HG03565 (cell line): ENCODE data around the gene ZGLP1.
A peak's percentile ranks its signal among the peaks of the same experiment; 100 is the strongest.

ENCODE experiments used
- ATAC-seq: cut with Tn5 transposase; IDR thresholded peaks from one replicate; pipeline ENCODE4 v1.9.1; 2021; ENCODE audit warnings: mild to moderate bottlenecking, moderate library complexity; ENCODE audit not compliant: unreplicated experiment

The ZGLP1 gene

DNA sequence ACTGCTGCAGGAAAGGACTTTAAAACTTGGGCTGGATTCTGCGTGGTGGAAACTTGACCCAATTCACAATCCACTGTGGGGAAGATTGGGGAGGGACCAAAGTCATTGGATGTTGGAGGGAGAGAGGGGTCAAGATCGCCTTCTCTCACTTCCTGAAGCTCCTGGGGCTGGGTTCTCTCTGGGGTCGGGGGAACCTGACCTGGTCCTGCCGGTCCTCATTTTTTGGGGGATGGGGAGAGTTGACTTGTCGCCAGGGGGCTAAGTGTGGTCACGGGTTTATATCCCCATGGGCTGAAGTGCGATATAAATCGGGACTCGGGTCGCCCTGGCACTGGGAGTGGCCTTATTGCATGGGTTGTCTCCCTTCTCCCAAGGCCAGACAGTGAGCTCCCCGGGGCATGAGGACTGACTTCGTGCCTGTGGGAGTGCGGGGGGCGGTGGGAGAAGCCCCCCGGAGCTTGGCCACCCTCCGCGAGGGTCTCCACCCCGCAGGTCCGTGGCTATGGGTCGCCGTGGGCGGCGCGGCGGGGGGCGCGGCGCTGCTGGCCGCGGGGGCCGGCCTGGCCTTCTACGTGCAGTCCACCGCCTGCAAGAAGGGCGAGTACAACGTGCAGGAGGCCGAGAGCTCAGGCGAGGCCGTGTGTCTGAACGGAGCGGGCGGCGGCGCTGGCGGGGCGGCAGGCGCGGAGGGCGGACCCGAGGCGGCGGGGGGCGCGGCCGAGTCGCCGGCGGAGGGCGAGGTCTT is 13.6 kb downstream of the ZGLP1 start:
- ATAC-seq = no peak

DNA sequence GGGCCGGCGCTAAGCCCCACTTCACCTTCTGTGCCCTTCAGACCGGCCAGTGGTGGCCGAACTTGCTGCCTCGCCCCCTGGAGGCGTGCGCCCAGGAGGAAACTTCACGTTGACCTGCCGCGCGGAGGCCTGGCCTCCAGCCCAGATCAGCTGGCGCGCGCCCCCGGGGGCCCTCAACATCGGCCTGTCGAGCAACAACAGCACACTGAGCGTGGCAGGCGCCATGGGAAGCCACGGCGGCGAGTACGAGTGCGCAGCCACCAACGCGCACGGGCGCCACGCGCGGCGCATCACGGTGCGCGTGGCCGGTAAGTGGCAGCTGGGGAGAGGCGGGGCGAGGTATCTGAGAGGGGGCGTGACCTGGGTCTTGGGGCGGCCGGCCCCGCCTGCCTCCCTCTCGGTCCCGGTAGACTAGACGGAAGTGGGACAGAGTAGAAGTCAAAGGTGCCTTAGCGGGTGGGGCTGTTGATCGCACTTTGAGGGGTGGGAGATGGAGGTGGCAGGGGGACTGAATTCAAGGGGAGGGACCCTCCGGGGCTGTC is 14.2 kb downstream of the ZGLP1 start:
- no peak for ATAC-seq

DNA sequence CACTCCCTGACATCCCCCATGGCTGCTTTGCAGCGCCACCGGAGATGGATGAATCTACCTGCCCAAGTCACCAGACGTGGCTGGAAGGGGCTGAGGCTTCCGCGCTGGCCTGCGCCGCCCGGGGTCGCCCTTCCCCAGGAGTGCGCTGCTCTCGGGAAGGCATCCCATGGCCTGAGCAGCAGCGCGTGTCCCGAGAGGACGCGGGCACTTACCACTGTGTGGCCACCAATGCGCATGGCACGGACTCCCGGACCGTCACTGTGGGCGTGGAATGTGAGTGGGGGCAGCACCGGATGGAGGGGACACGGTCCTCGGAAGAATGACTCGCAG is 15.3 kb downstream of the ZGLP1 start:
- no peak for ATAC-seq

DNA sequence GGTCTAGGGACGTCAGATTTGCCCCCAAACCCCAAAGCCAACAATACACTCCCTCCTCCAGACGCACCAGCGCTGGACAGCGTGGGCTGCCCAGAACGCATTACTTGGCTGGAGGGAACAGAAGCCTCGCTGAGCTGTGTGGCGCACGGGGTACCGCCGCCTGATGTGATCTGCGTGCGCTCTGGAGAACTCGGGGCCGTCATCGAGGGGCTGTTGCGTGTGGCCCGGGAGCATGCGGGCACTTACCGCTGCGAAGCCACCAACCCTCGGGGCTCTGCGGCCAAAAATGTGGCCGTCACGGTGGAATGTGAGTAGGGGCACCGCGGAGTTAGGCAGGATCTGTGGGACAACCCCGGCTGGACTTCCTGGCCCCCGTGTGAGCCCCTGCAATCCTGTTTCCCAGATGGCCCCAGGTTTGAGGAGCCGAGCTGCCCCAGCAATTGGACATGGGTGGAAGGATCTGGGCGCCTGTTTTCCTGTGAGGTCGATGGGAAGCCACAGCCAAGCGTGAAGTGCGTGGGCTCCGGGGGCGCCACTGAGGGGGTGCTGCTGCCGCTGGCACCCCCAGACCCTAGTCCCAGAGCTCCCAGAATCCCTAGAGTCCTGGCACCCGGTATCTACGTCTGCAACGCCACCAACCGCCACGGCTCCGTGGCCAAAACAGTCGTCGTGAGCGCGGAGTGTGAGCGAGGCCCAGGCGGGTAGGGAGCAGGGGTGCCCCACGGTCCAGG is 15.8 kb downstream of the ZGLP1 start:
- no peak for ATAC-seq

DNA sequence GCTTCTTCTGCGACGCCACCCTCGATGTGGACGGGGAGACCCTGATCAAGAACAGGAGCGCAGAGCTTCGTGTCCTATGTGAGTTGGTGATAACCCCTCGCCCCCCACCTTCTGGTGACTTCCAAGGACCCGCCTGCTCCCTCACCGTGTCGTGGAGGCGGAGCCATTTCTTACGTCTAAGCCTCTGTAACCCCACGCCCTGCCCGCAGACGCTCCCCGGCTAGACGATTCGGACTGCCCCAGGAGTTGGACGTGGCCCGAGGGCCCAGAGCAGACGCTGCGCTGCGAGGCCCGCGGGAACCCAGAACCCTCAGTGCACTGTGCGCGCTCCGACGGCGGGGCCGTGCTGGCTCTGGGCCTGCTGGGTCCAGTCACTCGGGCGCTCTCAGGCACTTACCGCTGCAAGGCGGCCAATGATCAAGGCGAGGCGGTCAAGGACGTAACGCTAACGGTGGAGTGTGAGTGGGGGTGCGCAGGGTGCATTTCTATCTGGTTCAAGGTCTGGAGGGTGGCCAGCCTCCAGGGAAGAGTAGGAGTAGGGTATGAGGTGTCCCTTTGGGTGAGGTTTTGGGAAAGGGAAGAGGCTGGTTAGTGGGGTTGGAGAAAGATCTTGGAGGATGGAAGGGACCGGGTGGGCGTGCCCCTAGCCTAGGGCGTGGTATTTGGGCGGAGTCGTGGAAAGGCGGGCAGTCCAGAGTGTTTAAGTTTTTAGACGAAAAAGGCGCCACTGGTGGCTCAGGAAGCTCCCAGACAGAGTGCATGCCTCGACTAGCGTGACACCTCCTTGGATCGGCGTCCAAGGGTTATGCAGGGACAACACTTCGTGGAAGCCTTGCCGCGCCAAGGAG is 16.6 kb downstream of the ZGLP1 start:
- no peak for ATAC-seq

DNA sequence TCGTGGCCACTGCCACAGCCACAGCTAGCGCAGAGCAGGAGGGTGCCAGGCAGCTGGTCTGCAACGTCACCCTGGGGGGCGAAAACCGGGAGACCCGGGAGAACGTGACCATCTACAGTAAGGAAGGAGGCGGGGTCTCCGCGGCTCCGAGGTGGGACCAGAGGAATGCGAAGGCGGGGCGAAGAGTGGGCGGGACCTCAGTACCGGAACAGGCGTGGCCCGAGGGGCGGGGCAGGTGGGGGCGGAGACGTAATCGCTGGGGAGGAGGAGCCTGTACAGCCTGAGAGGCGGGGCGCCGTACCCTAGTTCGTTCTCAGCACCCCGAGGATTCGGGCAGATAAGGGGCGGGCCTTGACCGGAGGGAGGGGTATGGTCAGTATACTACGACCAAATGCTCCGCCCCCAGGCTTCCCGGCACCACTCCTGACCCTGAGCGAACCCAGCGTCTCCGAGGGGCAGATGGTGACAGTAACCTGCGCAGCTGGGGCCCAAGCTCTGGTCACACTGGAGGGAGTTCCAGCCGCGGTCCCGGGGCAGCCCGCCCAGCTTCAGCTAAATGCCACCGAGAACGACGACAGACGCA is 17.3 kb downstream of the ZGLP1 start:
- ATAC-seq = peak; percentile 31

DNA sequence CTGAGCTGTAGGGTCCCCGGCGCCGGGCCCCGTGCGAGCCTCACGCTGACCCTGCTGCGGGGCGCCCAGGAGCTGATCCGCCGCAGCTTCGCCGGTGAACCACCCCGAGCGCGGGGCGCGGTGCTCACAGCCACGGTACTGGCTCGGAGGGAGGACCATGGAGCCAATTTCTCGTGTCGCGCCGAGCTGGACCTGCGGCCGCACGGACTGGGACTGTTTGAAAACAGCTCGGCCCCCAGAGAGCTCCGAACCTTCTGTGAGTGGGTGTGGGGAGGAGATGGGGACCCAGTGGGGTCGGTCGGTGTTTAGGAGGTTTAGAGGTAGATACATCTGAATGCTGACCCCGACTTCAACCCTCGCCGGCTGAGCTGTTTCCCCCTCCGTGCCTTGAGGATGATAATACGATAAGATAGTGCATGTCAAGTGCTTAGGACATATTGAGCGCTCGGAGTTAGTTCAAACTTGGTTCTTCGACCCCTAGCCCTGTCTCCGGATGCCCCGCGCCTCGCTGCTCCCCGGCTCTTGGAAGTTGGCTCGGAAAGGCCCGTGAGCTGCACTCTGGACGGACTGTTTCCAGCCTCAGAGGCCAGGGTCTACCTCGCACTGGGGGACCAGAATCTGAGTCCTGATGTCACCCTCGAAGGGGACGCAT is 17.9 kb downstream of the ZGLP1 start:
- no peak for ATAC-seq

DNA sequence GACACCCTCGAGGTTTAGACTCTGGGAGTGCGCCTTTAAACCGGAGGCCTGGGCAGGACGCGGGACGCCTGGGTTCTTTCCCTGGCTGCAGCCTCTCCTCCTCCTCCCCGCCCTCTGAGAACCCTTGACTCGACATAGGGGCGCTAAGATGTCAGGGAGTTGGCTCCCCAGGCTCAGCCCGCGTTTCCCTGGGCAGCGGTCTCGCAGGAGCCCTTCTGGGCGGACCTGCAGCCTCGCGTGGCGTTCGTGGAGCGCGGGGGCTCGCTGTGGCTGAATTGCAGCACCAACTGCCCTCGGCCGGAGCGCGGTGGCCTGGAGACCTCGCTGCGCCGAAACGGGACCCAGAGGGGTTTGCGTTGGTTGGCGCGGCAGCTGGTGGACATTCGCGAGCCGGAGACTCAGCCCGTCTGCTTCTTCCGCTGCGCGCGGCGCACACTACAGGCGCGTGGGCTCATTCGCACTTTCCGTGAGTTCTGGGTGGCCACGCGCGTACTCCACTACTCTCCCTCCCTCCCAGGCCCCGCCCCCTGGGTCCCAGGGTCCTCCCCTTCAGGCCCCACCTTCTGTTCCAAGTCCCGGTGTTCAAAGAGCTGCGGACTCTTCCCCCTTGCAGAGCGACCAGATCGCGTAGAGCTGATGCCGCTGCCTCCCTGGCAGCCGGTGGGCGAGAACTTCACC is 18.6 kb downstream of the ZGLP1 start:
- ATAC-seq = no peak

DNA sequence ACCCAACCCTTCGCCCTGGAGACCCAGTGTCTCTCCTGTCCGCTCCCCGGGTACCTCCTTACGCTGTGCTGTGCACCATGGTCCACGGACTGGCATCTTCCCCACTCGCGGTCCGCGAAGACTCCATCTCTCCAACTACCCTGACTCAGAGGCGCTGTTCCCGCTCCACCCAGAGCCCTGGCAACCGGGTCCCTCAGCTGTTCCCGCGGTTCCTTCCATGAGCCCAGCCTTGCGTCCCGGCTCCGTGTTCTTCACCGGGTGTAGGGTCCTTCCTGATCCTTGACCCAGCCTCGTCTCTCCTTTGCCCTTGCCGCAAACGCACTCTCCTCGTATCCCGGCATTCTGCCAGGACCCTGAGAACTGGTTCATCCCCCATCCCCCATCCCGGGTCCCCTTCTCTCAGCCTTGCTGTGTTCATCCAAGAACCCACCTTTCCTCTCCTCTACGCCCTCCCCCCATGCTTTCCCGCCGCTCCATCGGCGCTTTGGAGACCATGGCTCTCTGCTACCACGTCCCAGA is 19.2 kb downstream of the ZGLP1 start:
- no peak for ATAC-seq

DNA sequence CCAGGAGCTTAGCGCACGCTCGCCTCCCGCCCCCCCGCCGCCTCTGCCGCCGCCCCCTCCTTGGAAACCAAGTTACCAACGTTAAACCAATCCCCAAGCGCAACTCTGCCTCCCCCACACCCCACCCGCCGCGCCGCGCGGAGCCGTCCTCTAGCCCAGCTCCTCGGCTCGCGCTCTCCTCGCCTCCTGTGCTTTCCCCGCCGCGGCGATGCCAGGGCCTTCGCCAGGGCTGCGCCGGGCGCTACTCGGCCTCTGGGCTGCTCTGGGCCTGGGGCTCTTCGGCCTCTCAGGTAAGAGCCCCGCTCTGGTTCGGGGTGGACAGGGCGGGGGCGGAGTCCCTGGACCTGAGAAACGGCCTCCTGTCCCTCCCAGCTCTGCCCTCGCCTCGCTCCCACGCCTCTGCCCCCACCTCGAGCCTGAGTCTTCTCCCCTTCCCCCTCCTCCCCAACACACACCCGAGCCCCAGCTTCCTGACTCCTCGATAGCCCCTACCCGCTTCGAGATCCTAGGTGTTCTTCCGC is 19.7 kb downstream of the ZGLP1 start, which contains the start of gene ICAM5:
Gene ICAM5, plus strand, starts transcription at position 117 of the 521 bp plus-strand sequence. Its CDS starts 92 bp downstream, at position 209.
- ATAC-seq = no peak

DNA sequence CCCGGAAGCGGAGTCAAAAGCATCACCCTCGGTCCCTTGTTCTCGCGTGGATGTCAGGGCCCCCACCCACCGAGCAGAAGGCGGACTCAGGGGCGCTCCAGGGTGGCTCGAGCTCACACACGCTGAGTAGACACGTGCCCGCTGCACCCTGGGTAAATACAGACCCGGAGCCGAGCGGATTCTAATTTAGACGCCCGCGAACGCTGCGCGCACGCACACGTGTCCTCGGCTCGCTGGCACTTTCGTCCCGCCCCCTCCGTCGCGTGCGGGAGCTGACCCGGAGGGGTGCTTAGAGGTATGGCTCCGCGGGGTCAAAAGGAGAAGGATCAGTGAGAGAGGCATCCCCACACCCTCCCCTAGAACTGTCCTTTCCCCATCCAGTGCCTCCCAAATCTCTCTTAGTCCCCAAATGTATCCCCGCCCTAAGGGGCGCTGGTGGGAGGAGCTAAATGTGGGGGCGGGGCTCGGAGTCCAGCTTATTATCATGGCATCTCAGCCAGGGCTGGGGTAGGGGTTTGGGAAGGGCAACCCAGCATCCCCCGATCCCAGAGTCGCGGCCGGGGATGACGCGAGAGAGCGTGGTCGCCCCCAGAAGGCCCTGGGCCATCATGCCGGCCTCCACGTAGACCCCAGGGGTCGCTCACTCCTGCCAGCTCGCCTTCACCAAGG is 20.3 kb downstream of the ZGLP1 start:
- no peak for ATAC-seq

DNA sequence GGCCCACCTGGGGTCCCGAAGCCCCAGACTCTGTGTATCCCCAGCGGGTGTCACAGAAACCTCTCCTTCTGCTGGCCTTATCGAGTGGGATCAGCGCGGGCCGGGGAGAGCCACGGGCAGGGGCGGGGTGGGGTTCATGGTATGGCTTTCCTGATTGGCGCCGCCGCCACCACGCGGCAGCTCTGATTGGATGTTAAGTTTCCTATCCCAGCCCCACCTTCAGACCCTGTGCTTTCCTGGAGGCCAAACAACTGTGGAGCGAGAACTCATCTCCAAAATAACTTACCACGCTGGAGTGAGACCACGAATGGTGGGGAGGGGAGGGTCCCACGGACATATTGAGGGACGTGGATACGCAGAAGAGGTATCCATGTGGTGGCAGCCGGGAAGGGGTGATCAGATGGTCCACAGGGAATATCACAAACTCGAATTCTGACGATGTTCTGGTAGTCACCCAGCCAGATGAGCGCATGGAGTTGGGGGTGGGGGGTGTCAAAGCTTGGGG is 20.9 kb downstream of the ZGLP1 start:
- ATAC-seq = no peak

DNA sequence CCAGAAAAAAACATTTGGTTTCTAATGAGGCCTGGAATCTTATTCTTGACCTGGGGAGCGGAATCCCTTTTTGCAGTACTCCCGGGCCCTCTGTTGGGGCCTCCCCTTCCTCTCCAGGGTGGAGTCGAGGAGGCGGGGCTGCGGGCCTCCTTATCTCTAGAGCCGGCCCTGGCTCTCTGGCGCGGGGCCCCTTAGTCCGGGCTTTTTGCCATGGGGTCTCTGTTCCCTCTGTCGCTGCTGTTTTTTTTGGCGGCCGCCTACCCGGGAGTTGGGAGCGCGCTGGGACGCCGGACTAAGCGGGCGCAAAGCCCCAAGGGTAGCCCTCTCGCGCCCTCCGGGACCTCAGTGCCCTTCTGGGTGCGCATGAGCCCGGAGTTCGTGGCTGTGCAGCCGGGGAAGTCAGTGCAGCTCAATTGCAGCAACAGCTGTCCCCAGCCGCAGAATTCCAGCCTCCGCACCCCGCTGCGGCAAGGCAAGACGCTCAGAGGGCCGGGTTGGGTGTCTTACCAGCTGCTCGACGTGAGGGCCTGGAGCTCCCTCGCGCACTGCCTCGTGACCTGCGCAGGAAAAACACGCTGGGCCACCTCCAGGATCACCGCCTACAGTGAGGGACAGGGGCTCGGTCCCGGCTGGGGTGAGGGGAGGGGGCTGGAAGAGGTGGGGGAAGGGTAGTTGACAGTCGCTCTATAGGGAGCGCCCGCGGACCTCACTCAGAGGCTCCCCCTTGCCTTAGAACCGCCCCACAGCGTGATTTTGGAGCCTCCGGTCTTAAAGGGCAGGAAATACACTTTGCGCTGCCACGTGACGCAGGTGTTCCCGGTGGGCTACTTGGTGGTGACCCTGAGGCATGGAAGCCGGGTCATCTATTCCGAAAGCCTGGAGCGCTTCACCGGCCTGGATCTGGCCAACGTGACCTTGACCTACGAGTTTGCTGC is 22.5 kb downstream of the ZGLP1 start, which contains the start of gene ICAM4:
Gene ICAM4, plus strand, starts transcription at position 153 of the 935 bp plus-strand sequence. Its CDS starts 58 bp downstream, at position 211.
- no peak for ATAC-seq

DNA sequence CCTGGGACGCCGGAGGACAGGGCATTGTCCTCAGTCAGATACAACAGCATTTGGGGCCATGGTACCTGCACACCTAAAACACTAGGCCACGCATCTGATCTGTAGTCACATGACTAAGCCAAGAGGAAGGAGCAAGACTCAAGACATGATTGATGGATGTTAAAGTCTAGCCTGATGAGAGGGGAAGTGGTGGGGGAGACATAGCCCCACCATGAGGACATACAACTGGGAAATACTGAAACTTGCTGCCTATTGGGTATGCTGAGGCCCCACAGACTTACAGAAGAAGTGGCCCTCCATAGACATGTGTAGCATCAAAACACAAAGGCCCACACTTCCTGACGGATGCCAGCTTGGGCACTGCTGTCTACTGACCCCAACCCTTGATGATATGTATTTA is 24.2 kb downstream of the ZGLP1 start:
- no peak for ATAC-seq

DNA sequence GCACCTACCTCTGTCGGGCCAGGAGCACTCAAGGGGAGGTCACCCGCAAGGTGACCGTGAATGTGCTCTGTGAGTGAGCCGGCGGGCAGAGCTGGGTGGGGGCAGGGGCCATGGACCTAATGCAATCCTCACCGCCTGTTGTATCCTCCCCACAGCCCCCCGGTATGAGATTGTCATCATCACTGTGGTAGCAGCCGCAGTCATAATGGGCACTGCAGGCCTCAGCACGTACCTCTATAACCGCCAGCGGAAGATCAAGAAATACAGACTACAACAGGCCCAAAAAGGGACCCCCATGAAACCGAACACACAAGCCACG is 24.7 kb downstream of the ZGLP1 start:
- ATAC-seq = no peak

DNA sequence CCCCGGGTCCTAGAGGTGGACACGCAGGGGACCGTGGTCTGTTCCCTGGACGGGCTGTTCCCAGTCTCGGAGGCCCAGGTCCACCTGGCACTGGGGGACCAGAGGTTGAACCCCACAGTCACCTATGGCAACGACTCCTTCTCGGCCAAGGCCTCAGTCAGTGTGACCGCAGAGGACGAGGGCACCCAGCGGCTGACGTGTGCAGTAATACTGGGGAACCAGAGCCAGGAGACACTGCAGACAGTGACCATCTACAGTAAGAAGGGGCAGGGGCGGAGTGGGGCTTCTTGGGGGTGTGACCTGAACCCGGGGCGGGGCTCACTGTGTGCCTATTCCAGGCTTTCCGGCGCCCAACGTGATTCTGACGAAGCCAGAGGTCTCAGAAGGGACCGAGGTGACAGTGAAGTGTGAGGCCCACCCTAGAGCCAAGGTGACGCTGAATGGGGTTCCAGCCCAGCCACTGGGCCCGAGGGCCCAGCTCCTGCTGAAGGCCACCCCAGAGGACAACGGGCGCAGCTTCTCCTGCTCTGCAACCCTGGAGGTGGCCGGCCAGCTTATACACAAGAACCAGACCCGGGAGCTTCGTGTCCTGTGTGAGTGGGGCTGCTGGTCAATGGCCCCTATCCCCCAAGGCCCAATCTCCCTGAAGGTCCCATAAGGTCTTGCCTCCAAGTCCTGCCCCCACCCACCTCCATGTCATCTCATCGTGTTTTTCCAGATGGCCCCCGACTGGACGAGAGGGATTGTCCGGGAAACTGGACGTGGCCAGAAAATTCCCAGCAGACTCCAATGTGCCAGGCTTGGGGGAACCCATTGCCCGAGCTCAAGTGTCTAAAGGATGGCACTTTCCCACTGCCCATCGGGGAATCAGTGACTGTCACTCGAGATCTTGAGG is 25.3 kb downstream of the ZGLP1 start:
- ATAC-seq = no peak
